Upper lobe of left lung (tissue), 6 donors: Measurements from ENCODE around the gene OGFOD3. TPM values are rescaled to one million over a fixed set of nuclear protein-coding genes. Genes with fewer than 3 reads are reported as not detected.

Source experiments
- ATAC-seq, 2 donors: fragments of 200-7000 bp; cut with Tn5 transposase; one replicate each; pipeline ENCODE4 v1.9.1; 2022; ENCODE audit warnings: mild to moderate bottlenecking in 2 of 2, moderate library complexity in 2 of 2; ENCODE audit not compliant: low FRiP score in 2 of 2
- DNase-seq, 2 donors: peaks; one replicate each; pipeline ENCODE4 v3.0.0-alpha.2; 2019 to 2020
- H3K27ac ChIP-seq, 4 donors: fragments of 200-600 bp; sonication (generic); one replicate each; pipeline ENCODE4 v1.5.1; 2016 to 2019
- H3K27me3 ChIP-seq, 4 donors: fragments of 200-600 bp; sonication (generic); one replicate each; pipeline ENCODE4 v1.5.1; 2017 to 2019
- H3K36me3 ChIP-seq, 4 donors: fragments of 200-600 bp; sonication (generic); one replicate each; pipeline ENCODE4 v1.5.1; 2016 to 2019
- H3K4me1 ChIP-seq, 4 donors: fragments of 200-600 bp; sonication (generic); one replicate each; pipeline ENCODE4 v1.5.1; 2018 to 2019
- H3K4me3 ChIP-seq, 4 donors: fragments of 200-600 bp; sonication (generic); one replicate each; pipeline ENCODE4 v1.5.1; 2017 to 2019; ENCODE audit warnings: mild to moderate bottlenecking in 2 of 4, moderate library complexity in 1 of 4
- H3K9me3 ChIP-seq, 4 donors: fragments of 200-600 bp; sonication (generic); one replicate each; pipeline ENCODE4 v1.5.1; 2018 to 2019
- CTCF ChIP-seq, 6 experiments: fragments of 450-650 bp in 4 of 6; fragments of 200-600 bp in 2 of 6; sonication (generic) in 2 of 6; IDR thresholded peaks; one replicate each; pipeline ENCODE4 v1.5.1; 2016 to 2019; ENCODE audit warnings: antibody characterized with exemption in 6 of 6
- EP300 ChIP-seq, 4 donors: sonication (generic); formaldehyde crosslinking; IDR thresholded peaks; one replicate each; pipeline ENCODE4 v1.5.1; 2017; ENCODE audit warnings: antibody characterized with exemption in 4 of 4, control low read depth in 2 of 4
- POLR2A ChIP-seq, 4 donors: fragments of 450-650 bp; IDR thresholded peaks; one replicate each; pipeline ENCODE4 v1.5.1; 2016 to 2017; ENCODE audit warnings: antibody characterized with exemption in 4 of 4, mild to moderate bottlenecking in 2 of 4
- POLR2AphosphoS5 ChIP-seq, 2 donors: sonication (generic); formaldehyde crosslinking; IDR thresholded peaks; one replicate each; pipeline ENCODE4 v1.5.1; 2017; ENCODE audit warnings: antibody characterized with exemption in 2 of 2
- WGBS, 2 donors: methylation state at CpG; one replicate each; pipeline ENCODE4 v1.1.5; 2017 to 2018; 5-methylcytosine and 5-hydroxymethylcytosine counted together
- total RNA-seq, 6 donors: library from RNA; depleted of rRNA in 4 of 6; stranded (reverse); fragments of >200 nt in 4 of 6; gene quantifications; one replicate each; pipeline versions ENCODE4 v1.1.0 to v1.2.1, GENCODE V29; 2016 to 2021
- donor health status: DM: no; HTN: no; CAD: no; lungs with moderate emphysema.
- donor health status: DM: no; HTN: yes; CAD: no; lungs with severe emphysema.

Gene OGFOD3
- total RNA-seq, 6 donors from 2014 or later = 20.0 to 76.9 (median 38.2) TPM

- ATAC-seq = no peak
- peaks cover 0 to 47% (median 27%) of the 10 kb centered on the region in 4 donors for H3K27me3 ChIP-seq
- TF ChIP-seq EP300 (IDR thresholded peaks at IDR 0.05) = no peak
- no peak for TF ChIP-seq POLR2A (IDR thresholded peaks at IDR 0.05)
- TF ChIP-seq CTCF (IDR thresholded peaks at IDR 0.05) = no peak
- TF ChIP-seq POLR2AphosphoS5 (IDR thresholded peaks at IDR 0.05) = no peak
- peak in 1 of 2 donors; percentile 83 for DNase-seq
- H3K4me1 ChIP-seq = peaks cover 17 to 32% (median 22%) of the 10 kb centered on the region in 4 donors
- no peaks in the 10 kb centered on the region for H3K36me3 ChIP-seq
- WGBS, 2 donors = 4% methylated on average over 77 of the region's 109 CpGs; no CpG with 5 or more reads in 1 of the 2 donors
- no peak within 1 kb of the TSS for H3K27ac ChIP-seq
- H3K4me3 ChIP-seq = peak within 1 kb of the TSS; percentile 10 to 33 (median 24)
- no peaks in the 10 kb centered on the region for H3K9me3 ChIP-seq
These were observed 46.8 kb downstream of the OGFOD3 start, which contains the start of gene UTS2R for GRCh38 chr17:82371333-82372248. TSS of gene UTS2R (plus strand) at chr17:82371765. CDS start at chr17:82374325, 2,560 bp downstream.

- no peak overlapping the region for H3K27ac ChIP-seq
These were observed 47.7 kb downstream of the OGFOD3 start for GRCh38 chr17:82370471-82371332.

DNA sequence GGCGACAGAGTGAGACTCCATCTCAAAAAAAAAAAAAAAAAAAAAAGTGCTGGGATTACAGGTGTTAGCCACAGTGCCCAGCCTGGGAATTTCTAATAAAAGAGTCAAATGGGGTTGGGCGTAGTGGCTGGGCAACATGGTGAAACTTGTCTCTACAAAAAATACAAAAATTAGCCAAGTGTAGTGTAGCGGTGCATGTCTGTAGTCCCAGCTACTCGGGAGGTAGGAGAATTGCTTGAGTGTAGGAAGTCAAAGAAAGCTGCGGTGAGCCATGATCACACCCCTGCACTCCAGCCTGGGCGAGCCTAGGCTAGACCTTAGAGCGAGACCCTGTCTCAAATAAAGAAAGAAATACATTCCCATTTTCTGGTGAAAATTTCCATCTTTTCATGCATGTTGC, 49.2 kb downstream of the OGFOD3 start:
- Histone ChIP-seq H3K36me3 (no peaks in the 10 kb centered on the region), H3K27ac (no peak overlapping the region), H3K9me3 (no peaks in the 10 kb centered on the region), H3K4me3 (no peak overlapping the region), H3K27me3 (peaks cover 0 to 32% (median 19%) of the 10 kb centered on the region in 4 donors), H3K4me1 (peaks cover 17 to 27% (median 22%) of the 10 kb centered on the region in 4 donors)
- ATAC-seq (no peak), DNase-seq (no peak)
- 86 to 92% methylated on average over 7 of the region's 7 CpGs for WGBS, 2 donors
- no peak for TF ChIP-seq EP300 (IDR thresholded peaks at IDR 0.05)
- no peak for TF ChIP-seq CTCF (IDR thresholded peaks at IDR 0.05)

More at GRCh38 chr17:82370471-82371332, 47.7 kb downstream of the OGFOD3 start:
- WGBS, 2 donors = 35 to 40% methylated on average over 26 to 38 of the region's 38 CpGs
- ATAC-seq (peak in 1 of 2 donors; percentile 33), DNase-seq (peak in 1 of 2 donors; percentile 80)
- Histone ChIP-seq H3K4me3 (peak overlapping the region; percentile 10 to 33 (median 24)), H3K27me3 (peaks cover 0 to 47% (median 27%) of the 10 kb centered on the region in 4 donors), H3K9me3 (no peaks in the 10 kb centered on the region), H3K4me1 (peaks cover 17 to 32% (median 22%) of the 10 kb centered on the region in 4 donors), H3K36me3 (no peaks in the 10 kb centered on the region)
- TF ChIP-seq CTCF (IDR thresholded peaks at IDR 0.05) (no peak), POLR2A (IDR thresholded peaks at IDR 0.05) (no peak), EP300 (IDR thresholded peaks at IDR 0.05) (no peak), POLR2AphosphoS5 (IDR thresholded peaks at IDR 0.05) (no peak)

GRCh38 chr17:82367724-82368524, 50.5 kb downstream of the OGFOD3 start:
- H3K4me1 ChIP-seq = peaks cover 17 to 27% (median 22%) of the 10 kb centered on the region in 4 donors
- no peak overlapping the region for H3K27ac ChIP-seq
- TF ChIP-seq POLR2AphosphoS5 (IDR thresholded peaks at IDR 0.05) (no peak), POLR2A (IDR thresholded peaks at IDR 0.05) (no peak), EP300 (IDR thresholded peaks at IDR 0.05) (no peak), CTCF (IDR thresholded peaks at IDR 0.05) (no peak)
- no peak overlapping the region for H3K4me3 ChIP-seq
- ATAC-seq (no peak), DNase-seq (no peak)
- H3K27me3 ChIP-seq = peaks cover 0 to 29% (median 19%) of the 10 kb centered on the region in 4 donors
- 85 to 87% methylated on average over 14 of the region's 14 CpGs for WGBS, 2 donors
- H3K9me3 ChIP-seq = no peaks in the 10 kb centered on the region
- no peaks in the 10 kb centered on the region for H3K36me3 ChIP-seq
